ENCODE data around the gene HDAC4.
A peak's percentile ranks its signal among the peaks of the same experiment; 100 is the strongest.

HDAC4 gene

GRCh38 chr2:239396881-239397681 lies 3.7 kb downstream of the HDAC4 start:
- peak; percentile 50 for DNase-seq

GRCh38 chr2:239395524-239395923 lies 5.3 kb downstream of the HDAC4 start:
- DNase-seq, result no peak

- no peak for DNase-seq
Observed at GRCh38 chr2:239394978-239395377, 5.8 kb downstream of the HDAC4 start.

- DNase-seq, result no peak
Observed at GRCh38 chr2:239394346-239394945, 6.4 kb downstream of the HDAC4 start.

GRCh38 chr2:239393941-239394340 lies 6.9 kb downstream of the HDAC4 start:
- no peak for DNase-seq

GRCh38 chr2:239393388-239393940 lies 7.4 kb downstream of the HDAC4 start:
- no peak for DNase-seq

GRCh38 chr2:239392688-239393387 lies 8.0 kb downstream of the HDAC4 start:
- DNase-seq, result no peak

GRCh38 chr2:239392072-239392357 lies 8.8 kb downstream of the HDAC4 start:
- no peak for DNase-seq

GRCh38 chr2:239391286-239392071 lies 9.3 kb downstream of the HDAC4 start:
- DNase-seq, result no peak

- no peak for DNase-seq
Observed at GRCh38 chr2:239390546-239391285, 10.1 kb downstream of the HDAC4 start.

GRCh38 chr2:239389414-239390329 lies 11.1 kb downstream of the HDAC4 start:
- no peak for DNase-seq

GRCh38 chr2:239388236-239389151 lies 12.3 kb downstream of the HDAC4 start:
- DNase-seq, result no peak

- DNase-seq, result no peak
Observed at GRCh38 chr2:239387811-239388210, 13.0 kb downstream of the HDAC4 start.

- no peak for DNase-seq
Observed at GRCh38 chr2:239386872-239387445, 13.9 kb downstream of the HDAC4 start.

GRCh38 chr2:239386001-239386670 lies 14.7 kb downstream of the HDAC4 start:
- no peak for DNase-seq

- no peak for DNase-seq
Observed at GRCh38 chr2:239385096-239386000, 15.5 kb downstream of the HDAC4 start.

- no peak for DNase-seq
Observed at GRCh38 chr2:239383759-239384156, 17.1 kb downstream of the HDAC4 start.

Data from CD4-positive, alpha-beta T cell treated with Interleukin-12 subunit alpha and Interleukin-12 subunit beta, for 1 hour (primary cell).